Uterus (tissue), 2 donors: ENCODE measurements around the gene CENPF.
"Not testable (repeated sequence)": the region's sequence is repeated elsewhere in the genome, so short reads cannot be mapped to it uniquely, and the experiment has no call there.

Source experiments
- CTCF ChIP-seq, 4 experiments: fragments of 200-600 bp in 2 of 4; fragments of 450-650 bp in 2 of 4; sonication (generic) in 2 of 4; IDR thresholded peaks; one replicate each; pipeline ENCODE4 v1.5.1; 2016 to 2019; ENCODE audit warnings: antibody characterized with exemption in 4 of 4, mild to moderate bottlenecking in 2 of 4, moderate library complexity in 1 of 4
- POLR2A ChIP-seq, 2 donors: fragments of 450-650 bp; IDR thresholded peaks; one replicate each; pipeline ENCODE4 v1.6.1; 2016; ENCODE audit warnings: antibody characterized with exemption in 2 of 2, mild to moderate bottlenecking in 1 of 2, moderate library complexity in 1 of 2

- not testable (repeated sequence) for TF ChIP-seq CTCF, POLR2A (IDR thresholded peaks at IDR 0.05)
These were observed 26.9 kb upstream of the CENPF start for GRCh38 chr1:214576120-214576519.
